Mesenchymal stem cell (in vitro differentiated cells and primary cell): ENCODE data around the gene TMEM115.

Source experiments
- DNase-seq: peaks from one replicate; pipeline ENCODE4 v3.0.0-alpha.2; 2013
- H2AFZ ChIP-seq: one replicate; pipeline ENCODE4 v1.6.1; 2013; ENCODE audit warnings: low read depth, mild to moderate bottlenecking, control low read depth, inconsistent platforms, low read length, moderate library complexity
- H2AK5ac ChIP-seq: 2 replicates; pipeline ENCODE4 v1.6.1; 2013; ENCODE audit warnings: low read length, moderate library complexity, mild to moderate bottlenecking, inconsistent platforms; ENCODE audit not compliant: severe bottlenecking
- H2BK120ac ChIP-seq: one replicate; pipeline ENCODE4 v1.6.1; 2013; ENCODE audit warnings: low read depth, mild to moderate bottlenecking, inconsistent platforms, low read length, moderate library complexity
- H2BK12ac ChIP-seq, 2 experiments: one replicate each; pipeline ENCODE4 v1.6.1; 2013; ENCODE audit warnings: inconsistent platforms in 2 of 2, low read length in 2 of 2, mild to moderate bottlenecking in 2 of 2, moderate library complexity in 2 of 2, control low read depth in 1 of 2
- H2BK15ac ChIP-seq: one replicate; pipeline ENCODE4 v1.6.1; 2013; ENCODE audit warnings: mild to moderate bottlenecking, low read depth, inconsistent platforms; ENCODE audit not compliant: poor library complexity, severe bottlenecking
- H2BK5ac ChIP-seq: 2 replicates; pipeline ENCODE4 v1.6.1; 2013; ENCODE audit warnings: low read depth, mild to moderate bottlenecking, low read length, control low read depth, inconsistent platforms; ENCODE audit not compliant: poor library complexity, severe bottlenecking
- H3K14ac ChIP-seq, 2 experiments: one replicate each; pipeline ENCODE4 v1.6.1; 2013; ENCODE audit warnings: inconsistent platforms in 2 of 2, low read length in 2 of 2, control low read depth in 1 of 2, mild to moderate bottlenecking in 1 of 2, moderate library complexity in 1 of 2
- H3K18ac ChIP-seq, 2 experiments: one replicate each; pipeline ENCODE4 v1.6.1; 2013; ENCODE audit warnings: inconsistent platforms in 2 of 2, low read length in 2 of 2, control low read depth in 1 of 2, low read depth in 1 of 2, mild to moderate bottlenecking in 1 of 2
- H3K23ac ChIP-seq, 2 experiments: one replicate each; pipeline ENCODE4 v1.6.1; 2013; ENCODE audit warnings: inconsistent platforms in 2 of 2, low read length in 2 of 2, mild to moderate bottlenecking in 2 of 2, moderate library complexity in 2 of 2, control low read depth in 1 of 2
- H3K27ac ChIP-seq: 2 replicates; pipeline ENCODE4 v1.5.1; 2013; ENCODE audit warnings: mild to moderate bottlenecking, moderate library complexity, low read length, control low read depth, inconsistent platforms; ENCODE audit not compliant: poor library complexity, severe bottlenecking
- H3K27me3 ChIP-seq, 2 experiments: 2 replicates each; pipeline versions ENCODE4 v1.6.1 to v1.7.0; 2013; ENCODE audit warnings: low read length in 2 of 2, mild to moderate bottlenecking in 2 of 2, moderate library complexity in 2 of 2, control low read depth in 1 of 2, inconsistent platforms in 1 of 2; ENCODE audit not compliant: control insufficient read depth in 1 of 2, insufficient read depth in 1 of 2
- H3K36me3 ChIP-seq, 2 experiments: 2 replicates each; pipeline versions ENCODE4 v1.6.1 to v1.7.0; 2013; ENCODE audit warnings: low read length in 2 of 2, control low read depth in 1 of 2, inconsistent platforms in 1 of 2, low read depth in 1 of 2, mild to moderate bottlenecking in 1 of 2; ENCODE audit not compliant: insufficient read depth in 2 of 2, control insufficient read depth in 1 of 2
- H3K4ac ChIP-seq, 2 experiments: one replicate each; pipeline ENCODE4 v1.6.1; 2013; ENCODE audit warnings: inconsistent platforms in 2 of 2, low read length in 2 of 2, mild to moderate bottlenecking in 2 of 2, moderate library complexity in 2 of 2, control low read depth in 1 of 2, low read depth in 1 of 2
- H3K4me1 ChIP-seq: 2 replicates; pipeline ENCODE4 v1.6.1; 2013; ENCODE audit warnings: low read depth, low read length, control low read depth; ENCODE audit not compliant: control insufficient read depth, insufficient read depth
- H3K4me2 ChIP-seq: 2 replicates; pipeline ENCODE4 v1.6.1; 2013; ENCODE audit warnings: low read length, mild to moderate bottlenecking, inconsistent platforms; ENCODE audit not compliant: poor library complexity, severe bottlenecking
- H3K4me3 ChIP-seq, 2 experiments: 2 replicates each; pipeline versions ENCODE4 v1.5.1 to v1.7.0; 2013; ENCODE audit warnings: low read length in 2 of 2, mild to moderate bottlenecking in 2 of 2, control low read depth in 1 of 2, low read depth in 1 of 2; ENCODE audit not compliant: insufficient read depth in 1 of 2
- H3K79me1 ChIP-seq: replicated peaks from 2 replicates; pipeline ENCODE4 v1.6.1; 2013; ENCODE audit warnings: mild to moderate bottlenecking, control low read depth, low read length, inconsistent platforms; ENCODE audit not compliant: poor library complexity, severe bottlenecking
- H3K9ac ChIP-seq: 2 replicates; pipeline ENCODE4 v1.7.0; 2013; ENCODE audit warnings: mild to moderate bottlenecking, low read length, moderate library complexity
- H3K9me3 ChIP-seq: 2 replicates; pipeline ENCODE4 v1.7.0; 2013; ENCODE audit warnings: mild to moderate bottlenecking, low read length; ENCODE audit not compliant: control insufficient read depth
- H4K8ac ChIP-seq: one replicate; pipeline ENCODE4 v1.6.1; 2013; ENCODE audit warnings: inconsistent platforms, mild to moderate bottlenecking, low read length, moderate library complexity
- H4K91ac ChIP-seq: one replicate; pipeline ENCODE4 v1.6.1; 2013; ENCODE audit warnings: mild to moderate bottlenecking, low read length, inconsistent platforms
- WGBS: methylation state at CpG from one replicate; pipeline ENCODE4 v1.1.7; 2013; ENCODE audit warnings: mixed read lengths; 5-methylcytosine and 5-hydroxymethylcytosine counted together

The TMEM115 gene

GRCh38 chr3:50325113-50325480 is 34.2 kb downstream of the TMEM115 start:
- no peaks in the 10 kb centered on the region for H3K27me3 ChIP-seq
- no peak overlapping the region for H2AFZ ChIP-seq
- H4K91ac ChIP-seq: no peak overlapping the region
- H3K4ac ChIP-seq: no peak overlapping the region
- no peak overlapping the region for H3K18ac ChIP-seq
- no peak overlapping the region for H4K8ac ChIP-seq
- no peak overlapping the region for H3K4me3 ChIP-seq
- DNase-seq: no peak
- no peak overlapping the region for H3K4me2 ChIP-seq
- no peak overlapping the region for H2BK12ac ChIP-seq
- peaks cover 17% of the 10 kb centered on the region for H3K79me1 ChIP-seq
- no peak overlapping the region for H2BK120ac ChIP-seq
- no CpG with 5 or more reads among the region's 2 CpGs for WGBS
- no peak overlapping the region for H2AK5ac ChIP-seq
- no peaks in the 10 kb centered on the region for H3K9me3 ChIP-seq
- H3K23ac ChIP-seq: no peak overlapping the region
- peaks cover 27 to 41% of the 10 kb centered on the region in 2 experiments for H3K36me3 ChIP-seq
- peaks cover 29% of the 10 kb centered on the region for H3K4me1 ChIP-seq
- H2BK15ac ChIP-seq: no peak overlapping the region
- no peak overlapping the region for H2BK5ac ChIP-seq
- H3K9ac ChIP-seq: no peak overlapping the region
- H3K27ac ChIP-seq: no peak overlapping the region
- H3K14ac ChIP-seq: no peak overlapping the region

- Histone ChIP-seq H3K4me3 (no peak overlapping the region), H3K14ac (no peak overlapping the region), H2BK12ac (no peak overlapping the region), H3K36me3 (peaks cover 27 to 41% of the 10 kb centered on the region in 2 experiments), H3K18ac (no peak overlapping the region), H3K27me3 (no peaks in the 10 kb centered on the region), H4K91ac (peak overlapping the region; percentile 23), H3K27ac (no peak overlapping the region), H3K79me1 (peaks cover 20% of the 10 kb centered on the region), H2BK15ac (peak overlapping the region; percentile 17), H3K9me3 (no peaks in the 10 kb centered on the region), H2AK5ac (peak overlapping the region; percentile 47), H2AFZ (no peak overlapping the region), H3K23ac (no peak overlapping the region), H3K9ac (no peak overlapping the region), H2BK5ac (no peak overlapping the region), H4K8ac (no peak overlapping the region), H3K4me1 (peaks cover 35% of the 10 kb centered on the region), H3K4me2 (no peak overlapping the region), H3K4ac (no peak overlapping the region), H2BK120ac (no peak overlapping the region)
- peak; percentile 80 for DNase-seq
- WGBS: 77% methylated on average over 3 of the region's 4 CpGs
Measured at GRCh38 chr3:50324351-50325112, 34.8 kb downstream of the TMEM115 start.

- no peak overlapping the region for H3K4me3 ChIP-seq
- H3K18ac ChIP-seq: no peak overlapping the region
- no peak overlapping the region for H3K9ac ChIP-seq
- H2BK5ac ChIP-seq: no peak overlapping the region
- no peak overlapping the region for H4K8ac ChIP-seq
- H2AFZ ChIP-seq: no peak overlapping the region
- H3K79me1 ChIP-seq: peaks cover 27% of the 10 kb centered on the region
- WGBS: 92% methylated on average over 5 of the region's 5 CpGs
- no peak overlapping the region for H3K23ac ChIP-seq
- H2BK12ac ChIP-seq: peak overlapping the region in 1 of 2 experiments; percentile 7
- H3K9me3 ChIP-seq: no peaks in the 10 kb centered on the region
- H2BK15ac ChIP-seq: peak overlapping the region; percentile 17
- no peak for DNase-seq
- no peak overlapping the region for H3K14ac ChIP-seq
- no peaks in the 10 kb centered on the region for H3K27me3 ChIP-seq
- H3K36me3 ChIP-seq: peaks cover 31 to 42% of the 10 kb centered on the region in 2 experiments
- no peak overlapping the region for H3K4me2 ChIP-seq
- peak overlapping the region; percentile 21 for H4K91ac ChIP-seq
- no peak overlapping the region for H2AK5ac ChIP-seq
- no peak overlapping the region for H3K4ac ChIP-seq
- H3K4me1 ChIP-seq: peaks cover 41% of the 10 kb centered on the region
- no peak overlapping the region for H3K27ac ChIP-seq
- no peak overlapping the region for H2BK120ac ChIP-seq
Measured at GRCh38 chr3:50323614-50324199, 35.6 kb downstream of the TMEM115 start.

DNA sequence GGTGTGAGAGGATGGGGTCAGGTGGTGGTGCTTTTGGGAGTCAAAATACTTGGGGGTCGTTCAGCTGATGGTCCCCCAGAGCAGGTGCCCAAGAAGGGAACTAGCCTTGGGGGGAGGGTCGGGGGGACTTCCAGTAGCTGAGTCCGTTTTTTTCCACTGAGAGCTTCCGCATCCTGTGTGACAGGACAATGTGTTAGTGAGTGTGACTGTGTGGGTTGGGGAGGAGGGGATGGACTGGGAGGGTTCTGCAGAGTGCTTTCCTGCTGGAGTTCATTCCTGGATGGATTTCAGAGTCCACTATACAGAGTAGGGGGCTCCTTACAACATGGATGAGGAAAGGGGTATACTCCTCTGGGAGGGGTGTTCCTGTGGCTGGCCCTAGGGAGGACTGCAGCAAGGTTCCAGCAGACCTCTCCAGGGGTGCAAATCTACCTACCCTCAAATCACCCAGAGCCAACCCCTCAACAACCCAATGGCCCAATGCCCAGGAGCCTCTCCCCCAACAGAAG is 36.2 kb downstream of the TMEM115 start:
- 42% methylated on average over 4 of the region's 4 CpGs for WGBS

More for the DNA sequence above, 36.2 kb downstream of the TMEM115 start:
- peak overlapping the region; percentile 99 for H3K9ac ChIP-seq
- no peak overlapping the region for H2BK15ac ChIP-seq
- peak overlapping the region in 1 of 2 experiments; percentile 7 for H2BK12ac ChIP-seq
- no peak overlapping the region for H3K4me3 ChIP-seq
- no peak overlapping the region for H2BK5ac ChIP-seq
- H3K9me3 ChIP-seq: no peaks in the 10 kb centered on the region
- no peak overlapping the region for H2AK5ac ChIP-seq
- peaks cover 33% of the 10 kb centered on the region for H3K79me1 ChIP-seq
- no peak overlapping the region for H3K23ac ChIP-seq
- H3K27me3 ChIP-seq: no peaks in the 10 kb centered on the region
- no peak overlapping the region for H3K4me2 ChIP-seq
- no peak overlapping the region for H3K27ac ChIP-seq
- no peak overlapping the region for H3K18ac ChIP-seq
- peak overlapping the region; percentile 77 for H4K8ac ChIP-seq
- no peak overlapping the region for H4K91ac ChIP-seq
- H3K4ac ChIP-seq: peak overlapping the region in 1 of 2 experiments; percentile 69
- H2AFZ ChIP-seq: no peak overlapping the region
- H3K4me1 ChIP-seq: peaks cover 44% of the 10 kb centered on the region
- DNase-seq: no peak
- no peak overlapping the region for H2BK120ac ChIP-seq
- H3K36me3 ChIP-seq: peaks cover 37 to 45% of the 10 kb centered on the region in 2 experiments
- H3K14ac ChIP-seq: no peak overlapping the region
